NT2/D1 (cell line): ENCODE data around the gene FGD4.

Source experiments
- SUZ12 ChIP-seq: IDR thresholded peaks from 2 replicates; pipeline ENCODE4 v1.6.1; 2011; ENCODE audit not compliant: insufficient read length, insufficient read depth; ENCODE audit errors: extremely low read depth
- YY1 ChIP-seq: IDR thresholded peaks from 2 replicates; pipeline ENCODE4 v1.6.1; 2011; ENCODE audit not compliant: insufficient read length, insufficient read depth
- ZNF274 ChIP-seq: IDR thresholded peaks from 2 replicates; pipeline ENCODE4 v1.6.1; 2011; ENCODE audit warnings: mild to moderate bottlenecking, low read depth, low read length

GRCh38 chr12:32360956-32361355, 38.4 kb upstream of the FGD4 start:
- TF ChIP-seq SUZ12 (no peak), ZNF274 (no peak), YY1 (no peak)
